Stromal cell of bone marrow (primary cell): ENCODE data around the gene CHIA.
A peak's percentile ranks its signal among the peaks of the same experiment; 100 is the strongest.

Experiments used
- DNase-seq: peaks from one replicate; pipeline ENCODE4 v3.0.0-alpha.2; 2012; ENCODE audit warnings: low read depth

Gene CHIA

GRCh38 chr1:111290630-111291029, at the start of gene CHIA:
CHIA (plus strand) TSS chr1:111290851; CDS start chr1:111310468, 19,617 bp downstream.
- no peak for DNase-seq

GRCh38 chr1:111241797-111242196, 48.9 kb upstream of the CHIA start:
- DNase-seq = no peak

- no peak for DNase-seq
Measured at GRCh38 chr1:111242805-111243523, 47.7 kb upstream of the CHIA start.

GRCh38 chr1:111247125-111247838, 43.4 kb upstream of the CHIA start:
- no peak for DNase-seq

- no peak for DNase-seq
Measured at GRCh38 chr1:111249960-111250359, 40.7 kb upstream of the CHIA start.

- DNase-seq = no peak
Measured at GRCh38 chr1:111251570-111251969, 39.1 kb upstream of the CHIA start.

- DNase-seq = no peak
Measured at GRCh38 chr1:111252786-111253185, 37.9 kb upstream of the CHIA start.

GRCh38 chr1:111253876-111254275, 36.8 kb upstream of the CHIA start:
- no peak for DNase-seq

GRCh38 chr1:111256988-111257658, 33.5 kb upstream of the CHIA start:
- no peak for DNase-seq

GRCh38 chr1:111267801-111268508, 22.7 kb upstream of the CHIA start:
- no peak for DNase-seq

- no peak for DNase-seq
Measured at GRCh38 chr1:111269825-111270406, 20.7 kb upstream of the CHIA start.

- no peak for DNase-seq
Measured at GRCh38 chr1:111270771-111271463, 19.7 kb upstream of the CHIA start.

GRCh38 chr1:111271464-111271801, 19.2 kb upstream of the CHIA start:
- DNase-seq = no peak

- no peak for DNase-seq
Measured at GRCh38 chr1:111272081-111272480, 18.6 kb upstream of the CHIA start.

GRCh38 chr1:111274653-111275052, 16.0 kb upstream of the CHIA start:
- DNase-seq = peak; percentile 71

- DNase-seq = peak; percentile 98
Measured at GRCh38 chr1:111275079-111275478, 15.6 kb upstream of the CHIA start.

GRCh38 chr1:111275780-111276433, 14.7 kb upstream of the CHIA start:
- DNase-seq = no peak

GRCh38 chr1:111279144-111279543, 11.5 kb upstream of the CHIA start:
- DNase-seq = no peak

- no peak for DNase-seq
Measured at GRCh38 chr1:111280267-111280666, 10.4 kb upstream of the CHIA start.

- DNase-seq = peak; percentile 14
Measured at GRCh38 chr1:111281411-111281810, 9.2 kb upstream of the CHIA start.

- DNase-seq = no peak
Measured at GRCh38 chr1:111283838-111284237, 6.8 kb upstream of the CHIA start.
